Mesenchymal stem cell (in vitro differentiated cells and primary cell): Measurements from ENCODE around the gene RAPGEF4.

Experiments used
- DNase-seq: peaks from one replicate; pipeline ENCODE4 v3.0.0-alpha.2; 2013
- H2AFZ ChIP-seq: one replicate; pipeline ENCODE4 v1.6.1; 2013; ENCODE audit warnings: low read depth, mild to moderate bottlenecking, control low read depth, inconsistent platforms, low read length, moderate library complexity
- H2AK5ac ChIP-seq: 2 replicates; pipeline ENCODE4 v1.6.1; 2013; ENCODE audit warnings: low read length, moderate library complexity, mild to moderate bottlenecking, inconsistent platforms; ENCODE audit not compliant: severe bottlenecking
- H2BK120ac ChIP-seq: one replicate; pipeline ENCODE4 v1.6.1; 2013; ENCODE audit warnings: low read depth, mild to moderate bottlenecking, inconsistent platforms, low read length, moderate library complexity
- H2BK12ac ChIP-seq, 2 experiments: one replicate each; pipeline ENCODE4 v1.6.1; 2013; ENCODE audit warnings: inconsistent platforms in 2 of 2, low read length in 2 of 2, mild to moderate bottlenecking in 2 of 2, moderate library complexity in 2 of 2, control low read depth in 1 of 2
- H2BK15ac ChIP-seq: one replicate; pipeline ENCODE4 v1.6.1; 2013; ENCODE audit warnings: mild to moderate bottlenecking, low read depth, inconsistent platforms; ENCODE audit not compliant: poor library complexity, severe bottlenecking
- H2BK5ac ChIP-seq: 2 replicates; pipeline ENCODE4 v1.6.1; 2013; ENCODE audit warnings: low read depth, mild to moderate bottlenecking, low read length, control low read depth, inconsistent platforms; ENCODE audit not compliant: poor library complexity, severe bottlenecking
- H3K14ac ChIP-seq, 2 experiments: one replicate each; pipeline ENCODE4 v1.6.1; 2013; ENCODE audit warnings: inconsistent platforms in 2 of 2, low read length in 2 of 2, control low read depth in 1 of 2, mild to moderate bottlenecking in 1 of 2, moderate library complexity in 1 of 2
- H3K18ac ChIP-seq, 2 experiments: one replicate each; pipeline ENCODE4 v1.6.1; 2013; ENCODE audit warnings: inconsistent platforms in 2 of 2, low read length in 2 of 2, control low read depth in 1 of 2, low read depth in 1 of 2, mild to moderate bottlenecking in 1 of 2
- H3K23ac ChIP-seq, 2 experiments: one replicate each; pipeline ENCODE4 v1.6.1; 2013; ENCODE audit warnings: inconsistent platforms in 2 of 2, low read length in 2 of 2, mild to moderate bottlenecking in 2 of 2, moderate library complexity in 2 of 2, control low read depth in 1 of 2
- H3K27ac ChIP-seq: 2 replicates; pipeline ENCODE4 v1.5.1; 2013; ENCODE audit warnings: mild to moderate bottlenecking, moderate library complexity, low read length, control low read depth, inconsistent platforms; ENCODE audit not compliant: poor library complexity, severe bottlenecking
- H3K27me3 ChIP-seq, 2 experiments: 2 replicates each; pipeline versions ENCODE4 v1.6.1 to v1.7.0; 2013; ENCODE audit warnings: low read length in 2 of 2, mild to moderate bottlenecking in 2 of 2, moderate library complexity in 2 of 2, control low read depth in 1 of 2, inconsistent platforms in 1 of 2; ENCODE audit not compliant: control insufficient read depth in 1 of 2, insufficient read depth in 1 of 2
- H3K36me3 ChIP-seq, 2 experiments: 2 replicates each; pipeline versions ENCODE4 v1.6.1 to v1.7.0; 2013; ENCODE audit warnings: low read length in 2 of 2, control low read depth in 1 of 2, inconsistent platforms in 1 of 2, low read depth in 1 of 2, mild to moderate bottlenecking in 1 of 2; ENCODE audit not compliant: insufficient read depth in 2 of 2, control insufficient read depth in 1 of 2
- H3K4ac ChIP-seq, 2 experiments: one replicate each; pipeline ENCODE4 v1.6.1; 2013; ENCODE audit warnings: inconsistent platforms in 2 of 2, low read length in 2 of 2, mild to moderate bottlenecking in 2 of 2, moderate library complexity in 2 of 2, control low read depth in 1 of 2, low read depth in 1 of 2
- H3K4me1 ChIP-seq: 2 replicates; pipeline ENCODE4 v1.6.1; 2013; ENCODE audit warnings: low read depth, low read length, control low read depth; ENCODE audit not compliant: control insufficient read depth, insufficient read depth
- H3K4me2 ChIP-seq: 2 replicates; pipeline ENCODE4 v1.6.1; 2013; ENCODE audit warnings: low read length, mild to moderate bottlenecking, inconsistent platforms; ENCODE audit not compliant: poor library complexity, severe bottlenecking
- H3K4me3 ChIP-seq, 2 experiments: 2 replicates each; pipeline versions ENCODE4 v1.5.1 to v1.7.0; 2013; ENCODE audit warnings: low read length in 2 of 2, mild to moderate bottlenecking in 2 of 2, control low read depth in 1 of 2, low read depth in 1 of 2; ENCODE audit not compliant: insufficient read depth in 1 of 2
- H3K79me1 ChIP-seq: replicated peaks from 2 replicates; pipeline ENCODE4 v1.6.1; 2013; ENCODE audit warnings: mild to moderate bottlenecking, control low read depth, low read length, inconsistent platforms; ENCODE audit not compliant: poor library complexity, severe bottlenecking
- H3K9ac ChIP-seq: 2 replicates; pipeline ENCODE4 v1.7.0; 2013; ENCODE audit warnings: mild to moderate bottlenecking, low read length, moderate library complexity
- H3K9me3 ChIP-seq: 2 replicates; pipeline ENCODE4 v1.7.0; 2013; ENCODE audit warnings: mild to moderate bottlenecking, low read length; ENCODE audit not compliant: control insufficient read depth
- H4K8ac ChIP-seq: one replicate; pipeline ENCODE4 v1.6.1; 2013; ENCODE audit warnings: inconsistent platforms, mild to moderate bottlenecking, low read length, moderate library complexity
- H4K91ac ChIP-seq: one replicate; pipeline ENCODE4 v1.6.1; 2013; ENCODE audit warnings: mild to moderate bottlenecking, low read length, inconsistent platforms
- WGBS: methylation state at CpG from one replicate; pipeline ENCODE4 v1.1.7; 2013; ENCODE audit warnings: mixed read lengths; 5-methylcytosine and 5-hydroxymethylcytosine counted together

RAPGEF4 gene

GRCh38 chr2:172901913-172902312 is 166.3 kb downstream of the RAPGEF4 start:
- 84% methylated on average over 4 of the region's 4 CpGs for WGBS
- Histone ChIP-seq H3K36me3 (no peaks in the 10 kb centered on the region), H3K4me2 (no peak overlapping the region), H3K79me1 (no peaks in the 10 kb centered on the region), H2BK5ac (no peak overlapping the region), H3K4me3 (no peak overlapping the region), H4K8ac (no peak overlapping the region), H2AFZ (no peak overlapping the region), H3K18ac (no peak overlapping the region), H3K9me3 (no peaks in the 10 kb centered on the region), H2BK15ac (no peak overlapping the region), H3K9ac (no peak overlapping the region), H3K4me1 (peaks cover 3% of the 10 kb centered on the region), H2BK12ac (no peak overlapping the region), H3K4ac (no peak overlapping the region), H3K27me3 (peaks cover 15 to 36% of the 10 kb centered on the region in 2 experiments), H2AK5ac (no peak overlapping the region), H4K91ac (no peak overlapping the region), H3K27ac (no peak overlapping the region), H3K14ac (no peak overlapping the region), H2BK120ac (no peak overlapping the region), H3K23ac (no peak overlapping the region)
- no peak for DNase-seq

DNA sequence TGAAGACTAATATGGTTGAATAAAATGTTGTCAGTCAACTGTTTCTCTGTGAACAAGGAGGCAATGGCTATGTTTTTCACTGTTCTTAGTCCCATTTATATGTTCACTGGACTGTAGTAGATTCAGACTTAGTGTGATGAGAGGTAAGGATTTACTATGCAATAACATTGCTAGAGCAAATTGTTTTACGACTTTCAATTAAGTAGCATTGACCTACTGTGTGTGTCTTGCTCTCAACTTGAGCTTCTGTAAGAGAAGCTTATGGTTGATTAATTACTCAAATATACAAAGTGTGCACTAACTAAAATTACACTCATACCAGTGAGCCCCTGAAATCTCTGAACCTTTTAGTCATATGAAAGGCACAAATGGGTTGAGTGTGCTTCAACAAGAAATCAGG is 168.6 kb downstream of the RAPGEF4 start:
- Histone ChIP-seq H3K4me3 (no peak overlapping the region), H3K4me1 (peaks cover 3% of the 10 kb centered on the region), H2BK5ac (no peak overlapping the region), H4K91ac (no peak overlapping the region), H2BK15ac (no peak overlapping the region), H3K23ac (no peak overlapping the region), H3K27ac (no peak overlapping the region), H2AK5ac (no peak overlapping the region), H3K79me1 (no peaks in the 10 kb centered on the region), H3K14ac (no peak overlapping the region), H4K8ac (no peak overlapping the region), H2BK120ac (no peak overlapping the region), H3K9ac (no peak overlapping the region), H3K9me3 (no peaks in the 10 kb centered on the region), H3K18ac (no peak overlapping the region), H2AFZ (no peak overlapping the region), H3K36me3 (no peaks in the 10 kb centered on the region), H3K27me3 (peaks cover 4 to 21% of the 10 kb centered on the region in 2 experiments), H3K4ac (no peak overlapping the region), H2BK12ac (no peak overlapping the region), H3K4me2 (no peak overlapping the region)
- 80% methylated on average over 1 of the region's 1 CpG for WGBS
- no peak for DNase-seq

GRCh38 chr2:172905937-172906811 is 170.5 kb downstream of the RAPGEF4 start:
- H3K4me3 ChIP-seq = no peak overlapping the region
- H3K36me3 ChIP-seq = no peaks in the 10 kb centered on the region
- H3K4me2 ChIP-seq = no peak overlapping the region
- no peak overlapping the region for H3K23ac ChIP-seq
- no peak overlapping the region for H3K18ac ChIP-seq
- no peak overlapping the region for H4K8ac ChIP-seq
- no peak overlapping the region for H2BK5ac ChIP-seq
- H4K91ac ChIP-seq = no peak overlapping the region
- no peak for DNase-seq
- H3K9me3 ChIP-seq = no peaks in the 10 kb centered on the region
- no peak overlapping the region for H2AK5ac ChIP-seq
- no peak overlapping the region for H3K4ac ChIP-seq
- no peaks in the 10 kb centered on the region for H3K79me1 ChIP-seq
- 75% methylated on average over 3 of the region's 3 CpGs for WGBS
- H2BK120ac ChIP-seq = no peak overlapping the region
- no peak overlapping the region for H2BK12ac ChIP-seq
- H2AFZ ChIP-seq = no peak overlapping the region
- peaks cover 3% of the 10 kb centered on the region for H3K4me1 ChIP-seq
- no peak overlapping the region for H3K14ac ChIP-seq
- H2BK15ac ChIP-seq = no peak overlapping the region
- peaks cover 4 to 10% of the 10 kb centered on the region in 2 experiments for H3K27me3 ChIP-seq
- H3K27ac ChIP-seq = no peak overlapping the region
- no peak overlapping the region for H3K9ac ChIP-seq

DNA sequence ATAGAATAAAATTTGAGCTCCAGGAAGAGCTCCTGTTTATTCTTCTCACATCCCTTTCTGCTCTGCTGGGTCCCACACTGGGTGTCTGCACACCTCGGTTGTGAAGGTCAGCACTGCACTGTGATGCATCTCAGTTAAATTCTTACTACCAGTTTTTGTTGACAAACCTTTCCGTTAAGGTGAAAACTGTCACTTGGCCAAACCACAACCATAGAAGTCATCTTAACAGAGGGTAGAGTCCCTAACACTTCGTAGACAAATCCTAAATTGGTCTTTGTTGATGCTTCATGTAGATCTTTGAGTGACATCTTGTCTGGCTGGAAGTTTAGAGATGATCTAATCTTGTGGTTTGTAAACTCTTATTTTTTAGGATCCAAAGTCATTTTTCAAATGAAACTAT is 172.6 kb downstream of the RAPGEF4 start:
- Histone ChIP-seq H3K36me3 (no peaks in the 10 kb centered on the region), H4K8ac (no peak overlapping the region), H3K9ac (no peak overlapping the region), H3K4me2 (no peak overlapping the region), H3K14ac (no peak overlapping the region), H3K4me1 (peaks cover 3% of the 10 kb centered on the region), H3K79me1 (no peaks in the 10 kb centered on the region), H4K91ac (no peak overlapping the region), H2BK15ac (no peak overlapping the region), H2BK5ac (no peak overlapping the region), H2BK120ac (no peak overlapping the region), H3K4me3 (no peak overlapping the region), H3K9me3 (no peaks in the 10 kb centered on the region), H3K18ac (no peak overlapping the region), H3K27me3 (peaks cover 7 to 10% of the 10 kb centered on the region in 2 experiments), H3K27ac (no peak overlapping the region), H2AK5ac (no peak overlapping the region), H2AFZ (no peak overlapping the region), H2BK12ac (no peak overlapping the region), H3K23ac (no peak overlapping the region), H3K4ac (no peak overlapping the region)
- 90% methylated on average over 3 of the region's 3 CpGs for WGBS
- DNase-seq = no peak
